Karpas-422 (cell line): ENCODE results near the gene FBXO34. TPM values are rescaled to one million over a fixed set of nuclear protein-coding genes. Genes with fewer than 3 reads are reported as not detected.

Source experiments
- DNase-seq: peaks from one replicate; pipeline ENCODE4 v3.0.0-alpha.2; 2015
- H2AFZ ChIP-seq: fragments of 200-600 bp; sonication (generic); 2 replicates; pipeline ENCODE4 v1.6.1; 2014; ENCODE audit warnings: antibody characterized with exemption, low read length, mixed read lengths
- H3K27ac ChIP-seq: fragments of 200-600 bp; sonication (generic); 2 replicates; pipeline ENCODE4 v1.5.1; 2014; ENCODE audit warnings: mild to moderate bottlenecking, low read length, moderate library complexity
- H3K27me3 ChIP-seq: fragments of 200-600 bp; sonication (generic); 2 replicates; pipeline ENCODE4 v1.6.1; 2014; ENCODE audit warnings: low read length, mixed read lengths
- H3K36me3 ChIP-seq: fragments of 200-600 bp; sonication (generic); 2 replicates; pipeline ENCODE4 v1.6.1; 2014; ENCODE audit warnings: low read length, mixed read lengths; ENCODE audit not compliant: insufficient read depth
- H3K4me1 ChIP-seq: fragments of 200-600 bp; sonication (generic); 2 replicates; pipeline ENCODE4 v1.6.1; 2014; ENCODE audit warnings: mild to moderate bottlenecking, low read length, mixed read lengths
- H3K4me2 ChIP-seq: fragments of 200-600 bp; sonication (generic); 2 replicates; pipeline ENCODE4 v1.6.1; 2014; ENCODE audit warnings: low read length, low read depth, mild to moderate bottlenecking; ENCODE audit not compliant: poor library complexity, severe bottlenecking
- H3K4me3 ChIP-seq: fragments of 200-600 bp; sonication (generic); 2 replicates; pipeline ENCODE4 v1.5.1; 2014; ENCODE audit warnings: mild to moderate bottlenecking, antibody characterized with exemption, low read length, mixed read lengths
- H3K79me2 ChIP-seq: fragments of 200-600 bp; sonication (generic); 2 replicates; pipeline ENCODE4 v1.6.1; 2014; ENCODE audit warnings: mild to moderate bottlenecking, low read length, mixed read lengths
- H3K9ac ChIP-seq: fragments of 200-600 bp; sonication (generic); 2 replicates; pipeline ENCODE4 v1.6.0; 2014; ENCODE audit warnings: low read length
- H3K9me2 ChIP-seq: fragments of 200-600 bp; sonication (generic), shearing (Covaris generic); replicated peaks from 2 replicates; pipeline ENCODE4 v1.6.0; 2014; ENCODE audit warnings: mild to moderate bottlenecking, low read length, moderate library complexity; ENCODE audit not compliant: insufficient read depth
- H3K9me3 ChIP-seq: fragments of 300-700, 200-600 bp; sonication (generic); 2 replicates; pipeline ENCODE4 v1.6.1; 2014; ENCODE audit warnings: low read length, mixed read lengths
- H4K20me1 ChIP-seq: fragments of 200-600 bp; sonication (generic); 2 replicates; pipeline ENCODE4 v1.6.1; 2014; ENCODE audit warnings: mild to moderate bottlenecking, antibody characterized with exemption, low read length, low read depth; ENCODE audit not compliant: insufficient read depth
- total RNA-seq: library from RNA; depleted of rRNA; stranded (reverse); fragments of >200 nt; shearing (Covaris generic); gene quantifications from 2 replicates; pipeline ENCODE4 v1.2.3, GENCODE V29; 2014; ENCODE audit warnings: low replicate concordance

FBXO34 gene
- total RNA-seq, 1 experiment from 2014 or later = 59.0 TPM

DNA sequence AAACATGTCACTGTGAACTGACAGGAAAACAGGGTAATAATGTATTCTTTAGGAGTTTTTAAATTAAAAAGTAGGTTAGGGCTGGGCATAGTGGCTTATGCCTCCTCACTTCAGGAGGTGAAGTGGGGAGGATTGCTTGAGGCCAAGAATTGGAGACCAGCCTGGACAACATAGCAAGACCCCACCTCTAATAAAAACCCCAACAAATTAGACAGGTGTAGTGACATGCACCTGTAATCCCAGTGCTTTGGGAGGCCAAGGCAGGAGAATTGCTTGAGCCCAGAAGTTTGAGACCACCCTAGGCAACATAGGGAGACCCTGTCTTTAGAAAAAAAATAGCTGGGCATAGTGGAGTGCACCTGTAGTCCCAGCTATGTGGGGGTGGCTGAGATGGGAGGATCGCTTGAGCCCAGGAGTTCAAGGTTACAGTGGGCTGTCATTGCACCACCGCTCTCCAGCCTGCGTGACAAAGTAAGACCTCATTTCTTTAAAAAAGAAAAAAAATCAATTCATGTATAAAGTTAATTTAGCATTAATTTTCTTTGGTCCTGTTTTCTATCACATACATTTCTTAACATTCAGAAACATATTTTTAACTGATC, 20.4 kb downstream of the FBXO34 start:
- peaks cover 5% of the 10 kb centered on the region; the same call in 1 of the 2 replicates for H3K4me1 ChIP-seq
- peaks cover 4% of the 10 kb centered on the region; the same call in 1 of the 2 replicates for H3K36me3 ChIP-seq
- no peak overlapping the region for H3K4me3 ChIP-seq
- no peak overlapping the region for H3K4me2 ChIP-seq
- no peak overlapping the region for H2AFZ ChIP-seq
- DNase-seq = no peak
- H3K9me2 ChIP-seq = no peaks in the 10 kb centered on the region
- peaks cover 100% of the 10 kb centered on the region for H3K79me2 ChIP-seq
- H3K27ac ChIP-seq = no peak overlapping the region
- H3K27me3 ChIP-seq = no peaks in the 10 kb centered on the region
- no peak overlapping the region for H3K9ac ChIP-seq
- no peaks in the 10 kb centered on the region for H3K9me3 ChIP-seq
- H4K20me1 ChIP-seq = peaks cover 10% of the 10 kb centered on the region; the same call in 1 of the 2 replicates

GRCh38 chr14:55294603-55295002, 23.4 kb downstream of the FBXO34 start:
- no peak overlapping the region for H3K27ac ChIP-seq
- H3K9me2 ChIP-seq = no peaks in the 10 kb centered on the region
- peaks cover 99% of the 10 kb centered on the region for H3K79me2 ChIP-seq
- no peaks in the 10 kb centered on the region for H3K9me3 ChIP-seq
- no peak overlapping the region for H2AFZ ChIP-seq
- H3K36me3 ChIP-seq = peaks cover 12% of the 10 kb centered on the region
- no peak for DNase-seq
- peaks cover 3% of the 10 kb centered on the region; the same call in 1 of the 2 replicates for H4K20me1 ChIP-seq
- no peaks in the 10 kb centered on the region for H3K27me3 ChIP-seq
- peaks cover 8% of the 10 kb centered on the region for H3K4me1 ChIP-seq
- H3K4me2 ChIP-seq = no peak overlapping the region
- H3K4me3 ChIP-seq = no peak overlapping the region
- H3K9ac ChIP-seq = no peak overlapping the region

GRCh38 chr14:55297611-55298499, 26.6 kb downstream of the FBXO34 start:
- Histone ChIP-seq H3K27me3 (no peaks in the 10 kb centered on the region), H3K79me2 (peaks cover 99% of the 10 kb centered on the region), H2AFZ (no peak overlapping the region), H3K9me3 (no peaks in the 10 kb centered on the region), H3K27ac (no peak overlapping the region), H3K4me1 (peaks cover 40% of the 10 kb centered on the region), H4K20me1 (peaks cover 3% of the 10 kb centered on the region; the same call in 1 of the 2 replicates), H3K9ac (no peak overlapping the region), H3K4me3 (no peak overlapping the region), H3K36me3 (peaks cover 12% of the 10 kb centered on the region), H3K9me2 (no peaks in the 10 kb centered on the region), H3K4me2 (no peak overlapping the region)
- DNase-seq = peak; percentile 68

- no peak overlapping the region for H3K4me3 ChIP-seq
- H3K9ac ChIP-seq = no peak overlapping the region
- peaks cover 12% of the 10 kb centered on the region for H3K36me3 ChIP-seq
- H4K20me1 ChIP-seq = no peaks in the 10 kb centered on the region
- no peak overlapping the region for H3K27ac ChIP-seq
- H3K27me3 ChIP-seq = no peaks in the 10 kb centered on the region
- H2AFZ ChIP-seq = no peak overlapping the region
- H3K9me2 ChIP-seq = no peaks in the 10 kb centered on the region
- H3K4me1 ChIP-seq = peaks cover 46% of the 10 kb centered on the region
- no peaks in the 10 kb centered on the region for H3K9me3 ChIP-seq
- no peak for DNase-seq
- no peak overlapping the region for H3K4me2 ChIP-seq
- H3K79me2 ChIP-seq = peaks cover 99% of the 10 kb centered on the region
Observed at GRCh38 chr14:55298500-55298822, 27.2 kb downstream of the FBXO34 start.

- Histone ChIP-seq H3K4me3 (peak overlapping the region; percentile 10; the same call in 1 of the 2 replicates), H3K36me3 (peaks cover 8% of the 10 kb centered on the region; the same call in 1 of the 2 replicates), H4K20me1 (no peaks in the 10 kb centered on the region), H2AFZ (no peak overlapping the region), H3K4me2 (peak overlapping the region; percentile 62), H3K27me3 (no peaks in the 10 kb centered on the region), H3K4me1 (peaks cover 53% of the 10 kb centered on the region), H3K27ac (peak overlapping the region; percentile 87), H3K9ac (peak overlapping the region; percentile 35), H3K79me2 (peaks cover 99% of the 10 kb centered on the region), H3K9me3 (no peaks in the 10 kb centered on the region), H3K9me2 (no peaks in the 10 kb centered on the region)
- peak; percentile 59 for DNase-seq
Observed at GRCh38 chr14:55301437-55302121, 30.4 kb downstream of the FBXO34 start.

DNA sequence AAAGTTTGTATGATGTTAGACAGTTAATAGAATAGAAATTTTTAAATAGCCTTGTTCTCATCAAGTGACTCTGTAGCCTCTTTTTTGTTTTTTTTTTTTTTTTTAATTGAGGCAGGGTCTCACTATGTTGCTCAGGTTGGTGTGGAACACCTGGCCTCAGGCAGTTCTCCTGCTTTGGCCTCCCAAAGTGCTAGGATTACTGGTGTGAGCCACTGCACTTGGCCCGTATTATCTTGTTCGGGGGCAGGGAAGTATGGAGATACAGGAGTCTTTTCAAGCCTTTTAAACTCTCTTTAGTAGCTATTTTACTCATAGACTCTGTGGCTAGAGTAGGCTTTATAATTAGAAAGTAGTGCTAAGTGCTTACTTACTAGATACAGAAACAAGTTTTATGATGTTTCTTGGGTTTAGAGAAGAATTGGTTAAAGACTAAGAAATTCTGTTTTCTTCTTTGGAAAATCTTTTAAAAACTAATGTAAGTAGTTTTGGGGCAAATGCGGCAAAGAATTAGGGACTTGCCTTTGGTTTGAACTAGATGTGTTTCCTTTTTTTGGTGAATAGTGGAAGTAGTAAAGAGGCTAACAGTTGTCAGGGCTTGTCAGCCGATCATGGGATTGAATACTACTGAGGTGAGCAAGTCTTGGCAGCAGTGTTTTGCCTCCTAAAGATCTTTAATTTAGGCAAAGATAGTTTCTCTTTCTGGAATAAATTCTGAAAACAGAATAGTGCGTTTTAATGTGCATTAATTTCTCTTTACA, 31.3 kb downstream of the FBXO34 start:
- Histone ChIP-seq H3K36me3 (peaks cover 8% of the 10 kb centered on the region; the same call in 1 of the 2 replicates), H3K27ac (peak overlapping the region; percentile 87), H2AFZ (no peak overlapping the region), H3K9me2 (no peaks in the 10 kb centered on the region), H3K4me2 (peak overlapping the region; percentile 62), H3K4me3 (peak overlapping the region; percentile 22; the same call in 1 of the 2 replicates), H3K9me3 (no peaks in the 10 kb centered on the region), H3K27me3 (no peaks in the 10 kb centered on the region), H4K20me1 (no peaks in the 10 kb centered on the region), H3K9ac (peak overlapping the region; percentile 35), H3K4me1 (peaks cover 46% of the 10 kb centered on the region), H3K79me2 (peaks cover 99% of the 10 kb centered on the region)
- DNase-seq = no peak

DNA sequence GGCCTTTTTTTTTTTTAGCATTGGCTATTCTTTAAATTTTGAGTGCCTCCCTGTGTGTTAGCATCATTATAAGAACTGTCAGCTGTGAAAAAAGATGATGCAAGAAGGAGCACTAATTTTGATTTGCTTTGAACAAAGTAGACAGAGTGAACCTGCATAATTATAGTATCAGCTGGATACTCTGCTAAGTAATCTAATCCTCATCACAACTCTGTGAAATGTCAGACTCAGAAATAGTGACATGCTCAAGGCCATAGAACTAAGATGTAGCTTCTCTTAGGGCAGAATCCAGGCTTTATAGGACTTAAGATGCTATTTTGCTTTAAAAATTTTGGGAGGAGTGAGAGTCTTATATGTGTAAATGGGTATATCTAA, 31.9 kb downstream of the FBXO34 start:
- Histone ChIP-seq H3K79me2 (peaks cover 99% of the 10 kb centered on the region), H3K36me3 (peaks cover 11% of the 10 kb centered on the region; the same call in 1 of the 2 replicates), H3K27me3 (no peaks in the 10 kb centered on the region), H3K4me1 (peaks cover 46% of the 10 kb centered on the region), H2AFZ (no peak overlapping the region), H3K4me3 (peak overlapping the region; percentile 22; the same call in 1 of the 2 replicates), H3K27ac (peak overlapping the region; percentile 87), H3K9me2 (no peaks in the 10 kb centered on the region), H3K9ac (peak overlapping the region; percentile 35), H3K9me3 (no peaks in the 10 kb centered on the region), H4K20me1 (no peaks in the 10 kb centered on the region), H3K4me2 (peak overlapping the region; percentile 62)
- peak; percentile 69 for DNase-seq
